Small intestine (tissue), 7 donors: Measurements from ENCODE around the gene LUC7L3. TPM values are rescaled to one million over a fixed set of nuclear protein-coding genes. Genes with fewer than 3 reads are reported as not detected.
"Not testable (repeated sequence)": the region's sequence is repeated elsewhere in the genome, so short reads cannot be mapped to it uniquely, and the experiment has no call there.

ENCODE experiments used
- DNase-seq, 2 donors: peaks; one replicate each; pipeline versions ENCODE4 v3.0.0 to v3.0.0-alpha.2; 2013
- FAIRE-seq: peaks from 2 replicates; lab custom pipeline; 2012; peaks lifted over from hg19 to GRCh38; lab: Jason Lieb, UNC
- H3K27ac ChIP-seq, 3 donors: one replicate each; pipeline ENCODE4 v1.5.1; 2013; ENCODE audit warnings: low read length in 2 of 3, mild to moderate bottlenecking in 2 of 3, control low read depth in 1 of 3, inconsistent platforms in 1 of 3, low read depth in 1 of 3, moderate library complexity in 1 of 3
- H3K27me3 ChIP-seq, 3 donors: one replicate each; pipeline ENCODE4 v1.6.1; 2013; ENCODE audit warnings: low read length in 3 of 3, inconsistent platforms in 1 of 3; ENCODE audit not compliant: control insufficient read depth in 3 of 3, insufficient read depth in 3 of 3
- H3K36me3 ChIP-seq, 3 donors: one replicate each; pipeline ENCODE4 v1.6.1; 2013; ENCODE audit warnings: low read length in 3 of 3, inconsistent platforms in 1 of 3, low read depth in 1 of 3, mild to moderate bottlenecking in 1 of 3, moderate library complexity in 1 of 3; ENCODE audit not compliant: control insufficient read depth in 3 of 3, insufficient read depth in 2 of 3
- H3K4me1 ChIP-seq, 3 donors: one replicate each; pipeline ENCODE4 v1.6.1; 2013; ENCODE audit warnings: low read length in 2 of 3, inconsistent platforms in 1 of 3, low read depth in 1 of 3, mild to moderate bottlenecking in 1 of 3, moderate library complexity in 1 of 3; ENCODE audit not compliant: control insufficient read depth in 3 of 3, insufficient read depth in 2 of 3
- H3K4me3 ChIP-seq, 3 donors: one replicate each; pipeline ENCODE4 v1.5.1; 2013; ENCODE audit warnings: low read length in 3 of 3, control low read depth in 1 of 3, inconsistent platforms in 1 of 3, low read depth in 1 of 3, mild to moderate bottlenecking in 1 of 3, moderate library complexity in 1 of 3
- H3K9me3 ChIP-seq, 2 donors: one replicate each; pipeline ENCODE4 v1.6.1; 2013; ENCODE audit warnings: low read depth in 1 of 2, low read length in 1 of 2; ENCODE audit not compliant: control insufficient read depth in 2 of 2, insufficient read depth in 1 of 2
- WGBS, 3 donors: extraction: QIAGEN DNeasy Blood & Tissue Kit; methylation state at CpG; one replicate each; pipeline ENCODE4 v1.1.7; 2013; 5-methylcytosine and 5-hydroxymethylcytosine counted together
- polyA plus RNA-seq, 4 donors: library from polyadenylated mRNA; stranded (reverse) in 3 of 4; unstranded in 1 of 4; fragments of 200-250 nt in 3 of 4; fragments of 120-200 nt in 1 of 4; gene quantifications; one replicate each; pipeline versions ENCODE4 v1.2.1 to v1.2.3, GENCODE V29; 2013
- donor health status: healthy with polysubstance abuse.
- donor health status: control.
- donor health status: control.
- donor health status: Bipolar disorder and iron deficiency.
- donor health status: healthy.

LUC7L3 gene
- polyA plus RNA-seq, 4 donors: 57.4 to 466 (median 313) TPM

DNA sequence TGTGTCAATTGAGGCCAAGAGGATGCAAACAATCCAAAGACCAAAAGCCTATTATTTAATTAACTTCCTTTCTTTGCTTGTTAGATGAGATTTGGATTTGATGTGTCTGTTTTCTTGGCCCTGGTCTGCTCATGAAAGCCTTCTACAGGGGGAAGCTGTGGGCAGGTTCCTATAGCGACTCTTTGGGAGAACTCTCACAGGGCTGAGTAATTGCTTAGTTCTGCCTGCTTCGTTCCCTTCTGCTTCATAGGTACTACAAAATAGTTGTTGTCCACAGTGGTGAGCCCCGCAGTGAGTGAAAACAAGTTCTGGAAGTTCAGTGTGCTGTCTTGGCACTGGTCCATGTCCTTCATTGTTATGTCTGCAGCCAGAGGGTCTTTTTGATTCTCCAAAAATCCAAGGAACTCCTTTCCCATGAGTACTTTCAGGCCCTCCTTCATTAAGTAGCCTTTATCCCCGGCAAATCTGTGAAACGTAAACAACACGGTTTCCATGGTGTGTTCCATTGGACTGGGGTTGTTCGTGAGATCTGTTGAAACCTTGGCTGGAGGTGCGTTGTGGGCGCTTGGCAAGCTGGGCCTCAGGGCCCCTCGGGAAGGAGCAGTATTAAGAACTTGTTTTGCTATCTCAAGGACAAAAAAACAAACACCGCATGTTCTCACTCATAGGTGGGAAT is 77.9 kb downstream of the LUC7L3 start:
- no peak for FAIRE-seq
- WGBS, 3 donors: 64 to 74% (median 73%) methylated on average over 11 of the region's 11 CpGs

DNA sequence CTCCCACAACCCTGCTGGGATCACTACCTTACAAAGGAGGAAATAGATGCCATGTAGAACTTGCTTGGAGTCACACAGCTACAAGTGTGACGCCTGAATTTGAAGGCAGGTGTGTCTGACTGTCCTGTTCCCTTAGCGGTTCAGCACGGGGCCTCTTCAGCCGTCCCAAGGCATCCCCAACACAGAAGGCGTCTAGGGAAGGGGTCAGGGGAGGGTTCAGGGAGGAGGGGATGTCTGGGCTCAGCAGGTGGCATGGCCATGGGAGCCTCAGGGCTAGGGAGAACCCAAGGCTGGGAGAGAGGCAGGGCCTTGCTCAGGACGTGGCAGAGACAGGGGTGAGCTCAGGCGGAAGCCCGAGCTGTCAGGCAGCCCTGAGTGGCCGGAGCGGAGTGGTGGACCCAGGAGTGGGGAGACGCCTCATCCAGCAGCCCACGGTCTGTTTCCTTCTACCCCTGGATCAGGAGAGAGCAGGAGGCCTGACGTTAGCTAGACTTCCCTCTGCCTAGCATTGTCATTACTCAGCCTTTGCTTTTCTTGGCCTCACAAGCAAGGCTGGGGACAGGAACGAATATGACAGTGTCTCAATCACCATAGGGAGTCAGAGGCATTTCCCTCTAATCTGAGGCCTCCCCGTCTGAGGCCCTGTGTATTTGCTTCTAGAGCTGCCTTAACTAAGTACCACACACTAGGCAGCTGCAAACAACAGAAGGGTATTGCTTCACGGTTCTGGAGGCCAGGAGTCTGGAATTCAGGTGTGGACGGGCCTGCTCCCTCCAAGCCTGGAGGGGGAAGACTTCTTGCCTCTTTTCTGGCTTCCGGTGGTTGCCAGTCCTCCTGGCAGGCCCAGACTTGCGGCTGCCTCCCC is 79.3 kb downstream of the LUC7L3 start:
- H3K27me3 ChIP-seq: no peaks in the 10 kb centered on the region
- H3K27ac ChIP-seq: no peak overlapping the region
- no peak overlapping the region for H3K4me3 ChIP-seq
- H3K9me3 ChIP-seq: no peaks in the 10 kb centered on the region
- DNase-seq (no peak), FAIRE-seq (no peak)
- H3K4me1 ChIP-seq: no peaks in the 10 kb centered on the region
- 84 to 88% (median 86%) methylated on average over 19 of the region's 19 CpGs for WGBS, 3 donors
- H3K36me3 ChIP-seq: no peaks in the 10 kb centered on the region

More for the DNA sequence above, 77.9 kb downstream of the LUC7L3 start:
- Histone ChIP-seq H3K4me1 (no peaks in the 10 kb centered on the region), H3K36me3 (no peaks in the 10 kb centered on the region), H3K27me3 (no peaks in the 10 kb centered on the region), H3K4me3 (no peak overlapping the region), H3K9me3 (no peaks in the 10 kb centered on the region), H3K27ac (no peak overlapping the region)
- DNase-seq: no peak

DNA sequence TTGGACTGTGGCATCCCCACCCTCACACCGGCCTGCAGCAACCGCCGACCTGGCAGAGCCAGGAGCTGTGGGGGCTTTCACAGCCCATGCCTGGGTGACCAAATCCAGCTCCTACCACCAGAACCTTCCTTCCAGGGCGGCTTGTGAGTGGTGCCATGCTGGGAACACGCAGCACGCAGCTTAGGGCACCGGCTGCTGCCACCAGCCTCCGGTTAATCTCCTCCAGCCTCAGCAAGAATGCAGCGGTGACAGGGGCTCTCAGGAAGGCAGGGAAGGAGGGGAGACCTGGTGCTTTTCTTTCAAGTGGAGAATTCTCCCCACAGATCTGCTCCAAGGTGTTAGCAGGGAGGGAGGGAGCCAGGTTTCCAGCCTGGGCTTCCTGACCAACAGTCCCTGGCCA is 80.2 kb downstream of the LUC7L3 start:
- DNase-seq: no peak
- WGBS, 3 donors: 87 to 90% (median 88%) methylated on average over 9 of the region's 9 CpGs

DNA sequence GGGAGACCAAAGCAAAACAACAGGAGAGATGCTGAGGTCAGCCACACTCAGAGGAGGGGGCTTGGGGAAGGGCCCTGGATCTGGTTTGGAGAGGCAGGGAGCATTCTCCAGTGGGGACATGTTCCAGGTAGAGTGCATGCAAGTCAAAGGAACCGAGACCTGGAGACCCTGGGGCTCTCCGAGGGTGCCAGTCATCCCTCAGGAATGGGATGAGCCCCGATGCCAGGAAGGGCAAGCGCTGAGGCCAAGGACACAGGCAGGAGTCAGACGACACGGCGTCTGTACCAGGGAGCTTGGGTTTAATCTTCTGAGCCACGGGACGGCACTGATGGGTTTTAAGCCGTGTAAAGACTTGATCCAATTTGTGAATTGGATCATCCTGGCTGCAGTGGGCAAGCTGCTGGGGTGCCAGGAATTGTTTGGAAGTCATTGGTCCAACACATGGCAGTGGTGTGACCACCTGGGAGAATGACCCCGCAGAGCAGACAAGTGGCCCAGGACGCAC is 80.8 kb downstream of the LUC7L3 start:
- DNase-seq (no peak), FAIRE-seq (no peak)
- no peaks in the 10 kb centered on the region for H3K9me3 ChIP-seq
- 88 to 91% (median 88%) methylated on average over 12 of the region's 12 CpGs for WGBS, 3 donors
- no peaks in the 10 kb centered on the region for H3K4me1 ChIP-seq
- H3K36me3 ChIP-seq: no peaks in the 10 kb centered on the region
- no peaks in the 10 kb centered on the region for H3K27me3 ChIP-seq
- H3K4me3 ChIP-seq: no peak overlapping the region
- no peak overlapping the region for H3K27ac ChIP-seq

More for the DNA sequence above, 80.2 kb downstream of the LUC7L3 start:
- Histone ChIP-seq H3K27ac (no peak overlapping the region), H3K36me3 (no peaks in the 10 kb centered on the region), H3K9me3 (no peaks in the 10 kb centered on the region), H3K27me3 (no peaks in the 10 kb centered on the region), H3K4me1 (no peaks in the 10 kb centered on the region), H3K4me3 (no peak overlapping the region)
- no peak for FAIRE-seq

DNA sequence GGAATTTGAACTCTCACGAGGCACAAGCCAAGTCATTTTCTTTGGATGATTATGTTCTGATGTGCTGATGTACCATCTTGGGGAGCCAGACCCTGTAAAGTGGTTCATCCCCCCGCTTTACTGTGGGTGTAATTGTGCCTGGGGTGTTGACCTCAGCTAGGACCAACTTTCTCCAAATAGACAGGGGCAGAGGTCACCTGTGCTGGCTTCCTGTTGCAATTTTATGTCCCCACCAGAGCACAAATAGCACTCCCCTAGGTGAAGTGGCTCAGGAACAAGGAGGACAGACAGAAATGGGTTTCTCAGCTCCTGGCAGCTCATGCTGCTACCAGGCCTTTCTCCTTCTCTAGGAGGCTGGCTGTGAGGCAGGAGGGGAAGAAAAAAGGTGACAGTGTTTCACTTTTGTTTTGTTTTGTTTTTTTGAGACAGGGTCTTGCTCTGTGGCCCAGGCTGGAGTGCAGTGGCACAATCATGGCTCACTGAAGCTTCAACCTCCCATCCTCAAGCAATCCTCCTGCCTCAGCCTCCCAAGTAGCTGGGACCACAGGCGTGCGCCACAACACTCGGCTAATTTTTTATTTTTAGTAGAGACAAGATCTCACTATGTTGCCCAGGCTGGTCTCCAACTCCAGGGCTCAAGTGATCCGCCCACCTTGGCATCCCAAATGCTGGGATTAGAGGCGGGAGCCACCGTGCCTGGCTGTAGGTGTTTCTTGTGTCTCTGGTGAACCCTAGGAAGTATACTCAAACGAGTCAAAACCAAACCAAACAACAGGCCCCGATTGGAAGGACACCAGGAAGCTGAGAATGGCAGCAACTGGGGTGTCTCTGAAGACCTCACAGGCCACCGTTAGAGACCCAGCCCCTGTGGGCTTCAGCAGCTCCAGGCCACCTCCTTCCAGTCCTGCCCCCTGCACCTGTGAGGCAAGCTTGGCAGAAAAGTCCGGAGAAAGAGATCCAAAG is 83.5 kb downstream of the LUC7L3 start:
- Histone ChIP-seq H3K27me3 (no peaks in the 10 kb centered on the region), H3K4me1 (no peaks in the 10 kb centered on the region), H3K27ac (no peak overlapping the region), H3K4me3 (no peak overlapping the region), H3K9me3 (no peaks in the 10 kb centered on the region), H3K36me3 (no peaks in the 10 kb centered on the region)
- DNase-seq (no peak), FAIRE-seq (no peak)
- WGBS, 3 donors: 83 to 85% (median 83%) methylated on average over 12 of the region's 12 CpGs

DNA sequence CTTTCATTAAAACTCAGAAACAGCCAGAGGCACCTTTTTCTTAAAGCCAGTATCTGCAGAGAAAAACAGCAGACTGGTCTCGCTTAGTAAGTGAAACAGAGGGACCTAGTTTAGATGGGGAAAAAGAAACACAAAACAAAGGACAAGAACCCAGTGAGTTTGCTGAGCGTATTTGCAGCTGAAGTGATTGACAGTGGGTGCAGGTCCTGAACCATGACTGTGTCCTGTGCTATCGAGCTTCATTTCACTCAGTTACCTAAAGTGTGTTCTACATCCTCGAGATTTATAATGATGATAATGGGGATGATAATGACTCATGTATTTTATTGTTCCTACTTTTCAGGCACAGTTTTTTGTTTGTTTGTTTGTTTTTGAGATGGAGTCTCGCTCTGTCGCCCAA is 84.3 kb downstream of the LUC7L3 start:
- no peaks in the 10 kb centered on the region for H3K4me1 ChIP-seq
- H3K27ac ChIP-seq: no peak overlapping the region
- no peaks in the 10 kb centered on the region for H3K9me3 ChIP-seq
- FAIRE-seq (no peak), DNase-seq (no peak)
- no peaks in the 10 kb centered on the region for H3K27me3 ChIP-seq
- H3K36me3 ChIP-seq: no peaks in the 10 kb centered on the region
- WGBS, 3 donors: 75 to 79% (median 76%) methylated on average over 6 of the region's 6 CpGs
- no peak overlapping the region for H3K4me3 ChIP-seq

DNA sequence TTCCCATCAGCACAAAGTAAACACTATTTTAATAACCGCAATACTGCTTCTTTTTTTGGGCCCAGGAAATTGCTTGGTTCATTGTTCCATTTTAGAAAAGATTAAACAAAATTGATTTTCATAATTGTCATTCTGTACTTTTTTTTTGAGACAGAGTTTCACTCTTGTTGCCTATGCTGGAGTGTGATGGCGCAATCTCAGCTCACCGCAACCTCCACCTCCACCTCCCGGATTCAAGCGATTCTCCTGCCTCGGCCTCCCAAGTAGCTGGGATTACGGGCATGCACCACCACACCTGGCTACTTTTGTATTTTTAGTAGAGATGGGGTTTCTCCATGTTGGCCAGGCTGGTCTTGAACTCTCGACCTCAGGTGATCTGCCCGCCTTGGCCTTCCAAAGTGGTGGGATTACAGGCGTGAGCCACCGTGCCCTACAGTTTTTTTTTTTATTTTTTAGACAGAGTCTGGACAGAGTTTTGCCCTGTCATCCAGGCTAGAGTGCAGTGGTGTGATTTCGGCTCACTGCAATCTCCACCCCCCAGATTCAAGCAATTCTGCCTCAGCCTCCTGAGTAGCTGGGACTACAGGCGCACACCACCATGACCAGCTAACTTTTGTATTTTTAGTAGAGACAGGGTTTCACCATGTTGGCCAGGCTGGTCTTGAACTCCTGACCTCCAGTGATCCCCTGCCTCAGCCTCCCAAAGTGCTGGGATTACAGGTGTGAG is 85.5 kb downstream of the LUC7L3 start:
- not testable (repeated sequence) for H3K36me3 ChIP-seq, H3K9me3 ChIP-seq, H3K4me1 ChIP-seq, H3K27ac ChIP-seq, DNase-seq, H3K4me3 ChIP-seq, H3K27me3 ChIP-seq, FAIRE-seq
- 94 to 97% (median 96%) methylated on average over 13 of the region's 13 CpGs for WGBS, 3 donors
